HCT116 (cell line): Measurements from ENCODE around the gene SORCS2. TPM values are rescaled to one million over a fixed set of nuclear protein-coding genes. Genes with fewer than 3 reads are reported as not detected.

Experiments used
- ATAC-seq: fragments of 200-7000 bp; cut with Tn5 transposase; 2 replicates; pipeline ENCODE4 v1.9.1; 2020; ENCODE audit warnings: mild to moderate bottlenecking, moderate library complexity
- BruUV-seq: library from RNA; stranded (reverse); fragments of 400-500 nt; replicated peaks from 2 replicates; lab custom pipeline; 2021; lab: Mats Ljungman, UMichigan
- CTCF ChIA-PET: fragments of 300-600 bp; sonication (Branson Sonifier 250); formaldehyde crosslinking; loops from one replicate; lab custom pipeline; 2021; ENCODE audit warnings: antibody characterized with exemption; lab: Charles Lee
- POLR2A ChIA-PET: fragments of 300-600, 350-600 bp; sonication (Branson Sonifier 250); formaldehyde crosslinking; loops from one replicate; lab custom pipeline; 2021; ENCODE audit warnings: antibody characterized with exemption; lab: Charles Lee
- RAD21 ChIA-PET, 2 experiments: fragments of 300-600 bp; sonication (Branson Sonifier 250); formaldehyde crosslinking; loops; one replicate each; lab custom pipeline; 2023; ENCODE audit warnings: low total read pairs in 2 of 2; ENCODE audit not compliant: uncharacterized antibody in 2 of 2, unreplicated experiment in 2 of 2, low non-redundant PET in 1 of 2; lab: Charles Lee
- DNase-seq: peaks from one replicate; pipeline ENCODE4 v3.0.0-alpha.2; 2010; ENCODE audit warnings: low read depth, low spot score
- H2AFZ ChIP-seq: fragments of 200-600 bp; shearing (Covaris generic), sonication (generic); 2 replicates; pipeline ENCODE4 v1.6.1; 2017; ENCODE audit warnings: low read depth, mixed run types, mixed read lengths, antibody characterized with exemption, low read length; ENCODE audit not compliant: poor library complexity, severe bottlenecking
- H3K27ac ChIP-seq: 2 replicates; pipeline ENCODE4 v1.5.1; 2012; ENCODE audit warnings: low read depth, low read length
- H3K27me3 ChIP-seq: fragments of 200-600 bp; sonication (generic); 2 replicates; pipeline ENCODE4 v1.6.1; 2016; ENCODE audit warnings: mixed run types, low read length, mixed read lengths; ENCODE audit not compliant: insufficient read depth
- H3K36me3 ChIP-seq, 2 experiments: fragments of 200-500 bp in 1 of 2; fragments of 200-600 bp in 1 of 2; sonication (Bioruptor generic) in 1 of 2; sonication (generic) in 1 of 2; 2 replicates each; pipeline versions ENCODE4 v1.5.1 to v1.6.1; 2014 to 2016; ENCODE audit warnings: low read length in 2 of 2, inconsistent platforms in 1 of 2, mixed read lengths in 1 of 2, mixed run types in 1 of 2; ENCODE audit not compliant: insufficient read depth in 2 of 2, control insufficient read depth in 1 of 2
- H3K4me1 ChIP-seq, 2 experiments: fragments of 200-600 bp in 1 of 2; sonication (generic) in 1 of 2; 2 replicates each; pipeline versions ENCODE4 v1.5.1 to v1.6.1; 2012 to 2017; ENCODE audit warnings: low read length in 2 of 2, inconsistent platforms in 1 of 2, mild to moderate bottlenecking in 1 of 2, mixed read lengths in 1 of 2, mixed run types in 1 of 2, moderate library complexity in 1 of 2; ENCODE audit not compliant: insufficient read depth in 2 of 2, control insufficient read depth in 1 of 2
- H3K4me2 ChIP-seq: fragments of 200-600 bp; sonication (generic); 2 replicates; pipeline ENCODE4 v1.6.1; 2017; ENCODE audit warnings: mixed run types, low read length, mixed read lengths
- H3K4me3 ChIP-seq, 2 experiments: fragments of 200-600 bp in 1 of 2; sonication (generic) in 1 of 2; replicated peaks in 1 of 2; 2 replicates each; pipeline ENCODE4 v1.5.1; 2011 to 2016; ENCODE audit warnings: low read length in 2 of 2, control low read depth in 1 of 2, low read depth in 1 of 2, mild to moderate bottlenecking in 1 of 2, mixed read lengths in 1 of 2, mixed run types in 1 of 2
- H3K79me2 ChIP-seq: fragments of 200-600 bp; sonication (generic); 2 replicates; pipeline ENCODE4 v1.6.1; 2017; ENCODE audit warnings: mild to moderate bottlenecking, mixed run types, low read length, moderate library complexity, mixed read lengths; ENCODE audit not compliant: insufficient read depth
- H3K9ac ChIP-seq: fragments of 200-600 bp; sonication (generic); 2 replicates; pipeline ENCODE4 v1.6.1; 2016; ENCODE audit warnings: low read length, mixed read lengths
- H3K9me2 ChIP-seq: fragments of 200-600 bp; sonication (generic), shearing (Covaris generic); 2 replicates; pipeline ENCODE4 v1.6.1; 2017; ENCODE audit warnings: mixed run types, mild to moderate bottlenecking, moderate library complexity; ENCODE audit not compliant: insufficient read depth
- H3K9me3 ChIP-seq, 2 experiments: fragments of 200-500 bp in 1 of 2; fragments of 200-600 bp in 1 of 2; sonication (Bioruptor generic) in 1 of 2; sonication (generic) in 1 of 2; 2 replicates each; pipeline ENCODE4 v1.6.1; 2014 to 2017; ENCODE audit warnings: low read length in 2 of 2, mixed read lengths in 2 of 2, inconsistent platforms in 1 of 2, low read depth in 1 of 2, mild to moderate bottlenecking in 1 of 2, mixed run types in 1 of 2, moderate library complexity in 1 of 2; ENCODE audit not compliant: control insufficient read depth in 1 of 2, insufficient read depth in 1 of 2
- H4K20me1 ChIP-seq: fragments of 200-600 bp; sonication (generic), shearing (Covaris generic); 2 replicates; pipeline ENCODE4 v1.6.1; 2017; ENCODE audit warnings: mixed run types, mild to moderate bottlenecking, moderate library complexity; ENCODE audit not compliant: insufficient read depth
- CBX3 ChIP-seq: IDR thresholded peaks from 2 replicates; pipeline ENCODE4 v1.6.1; 2012; ENCODE audit warnings: low read depth
- EGR1 ChIP-seq: IDR thresholded peaks from 2 replicates; pipeline ENCODE4 v1.6.1; 2012; ENCODE audit warnings: low read depth
- FOSL1 ChIP-seq: IDR thresholded peaks from 2 replicates; pipeline ENCODE4 v1.6.1; 2012; ENCODE audit warnings: low read depth
- POLR2A ChIP-seq: IDR thresholded peaks from 2 replicates; pipeline ENCODE4 v1.7.0; 2011; ENCODE audit warnings: borderline replicate concordance; ENCODE audit not compliant: insufficient read depth, insufficient read length; ENCODE audit errors: extremely low read depth
- POLR2AphosphoS5 ChIP-seq: IDR thresholded peaks from 2 replicates; pipeline ENCODE4 v1.6.1; 2011; ENCODE audit warnings: mild to moderate bottlenecking, low read depth, low read length, moderate library complexity
- RAD21 ChIP-seq: IDR thresholded peaks from 2 replicates; pipeline ENCODE4 v1.6.1; 2012; ENCODE audit warnings: low read depth, mild to moderate bottlenecking
- REST ChIP-seq: IDR thresholded peaks from 2 replicates; pipeline ENCODE4 v1.6.1; 2012; ENCODE audit warnings: low read depth
- SP1 ChIP-seq: IDR thresholded peaks from 2 replicates; pipeline ENCODE4 v1.6.1; 2012; ENCODE audit warnings: low read depth
- SRF ChIP-seq: IDR thresholded peaks from 2 replicates; pipeline ENCODE4 v1.6.1; 2012; ENCODE audit warnings: low read depth
- YY1 ChIP-seq: IDR thresholded peaks from 2 replicates; pipeline ENCODE4 v1.6.1; 2011; ENCODE audit warnings: low read length, low read depth, moderate library complexity, mild to moderate bottlenecking; ENCODE audit not compliant: insufficient replicate concordance; ENCODE audit errors: extremely low read depth
- ZFX ChIP-seq: fragments of 450-650 bp; IDR thresholded peaks from 2 replicates; pipeline ENCODE4 v1.6.1; 2017
- intact Hi-C: fragments of 100-400 bp; cut with micrococcal nuclease; formaldehyde crosslinking; loops from 2 replicates; pipeline ENCODE4 v1.10.0; 2022
- total RNA-seq: library from RNA; stranded (reverse); gene quantifications from one replicate; pipeline ENCODE4 v1.2.1, GENCODE V29; 2021; ENCODE audit not compliant: unreplicated experiment

Gene SORCS2
- total RNA-seq, 1 experiment from 2014 or later: 0.37 TPM

- TF ChIP-seq EGR1 (no peak), SRF (no peak), POLR2AphosphoS5 (no peak), SP1 (no peak), CBX3 (no peak), REST (no peak), POLR2A (no peak), FOSL1 (no peak), ZFX (no peak), YY1 (no peak), RAD21 (no peak)
- Histone ChIP-seq H3K79me2 (no peaks in the 10 kb centered on the region), H4K20me1 (no peaks in the 10 kb centered on the region), H3K9me3 (no peaks in the 10 kb centered on the region), H3K27me3 (peaks cover 20% of the 10 kb centered on the region; the same call in 1 of the 2 replicates), H3K4me3 (no peak overlapping the region), H2AFZ (no peak overlapping the region), H3K36me3 (no peaks in the 10 kb centered on the region), H3K27ac (no peak overlapping the region), H3K4me2 (no peak overlapping the region), H3K4me1 (no peaks in the 10 kb centered on the region), H3K9ac (no peak overlapping the region), H3K9me2 (no peaks in the 10 kb centered on the region)
- ChIA-PET RAD21 (no interaction called here), CTCF (no interaction called here), POLR2A (no interaction called here)
- ATAC-seq (no peak), DNase-seq (no peak)
- BruUV-seq: no TSS peak
- intact Hi-C loops: no loop called here
These were observed 114.6 kb downstream of the SORCS2 start for GRCh38 chr4:7306986-7307385.
